ENCODE data around the gene MYRF. TPM values are rescaled to one million over a fixed set of nuclear protein-coding genes. Genes with fewer than 3 reads are reported as not detected.

The MYRF gene
- total RNA-seq, 2 experiments from 2014 or later: 0.68 to 0.70 TPM

GRCh38 chr11:61830237-61831105, 78.0 kb downstream of the MYRF start:
- peaks cover 25% of the 10 kb centered on the region for H3K4me1 Mint-ChIP-seq
- peaks cover 41% of the 10 kb centered on the region for H3K27me3 Mint-ChIP-seq
- peak overlapping the region; percentile 58 for H3K4me3 Mint-ChIP-seq
- no peaks in the 10 kb centered on the region for H3K9me3 Mint-ChIP-seq
- H3K36me3 Mint-ChIP-seq: peaks cover 27% of the 10 kb centered on the region
- H3K27ac Mint-ChIP-seq: no peak overlapping the region
- no peak for DNase-seq

DNA sequence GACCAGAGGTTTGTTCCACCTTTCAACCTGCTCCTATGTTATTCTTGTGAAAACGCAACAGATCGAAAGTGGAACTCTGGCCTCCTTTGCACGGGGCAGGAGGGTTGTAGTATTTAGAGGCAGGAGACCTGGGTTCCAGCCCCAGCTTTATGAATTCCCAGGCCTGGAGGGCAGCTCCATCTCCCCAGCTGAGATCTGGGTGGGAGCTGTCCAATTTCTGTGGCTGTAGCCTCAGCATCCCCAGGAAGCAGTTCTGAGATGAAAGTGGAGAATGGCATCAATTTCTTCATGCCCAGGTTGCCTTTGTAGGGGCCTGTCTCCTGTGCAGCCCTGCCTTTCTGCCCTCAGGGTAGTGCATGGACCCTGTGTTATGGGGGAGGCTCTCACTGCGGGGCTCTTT, 79.8 kb downstream of the MYRF start:
- H3K27me3 Mint-ChIP-seq: peaks cover 26% of the 10 kb centered on the region
- no peak overlapping the region for H3K4me3 Mint-ChIP-seq
- DNase-seq: no peak
- peaks cover 24% of the 10 kb centered on the region for H3K4me1 Mint-ChIP-seq
- no peaks in the 10 kb centered on the region for H3K9me3 Mint-ChIP-seq
- H3K27ac Mint-ChIP-seq: no peak overlapping the region
- H3K36me3 Mint-ChIP-seq: peaks cover 28% of the 10 kb centered on the region

DNA sequence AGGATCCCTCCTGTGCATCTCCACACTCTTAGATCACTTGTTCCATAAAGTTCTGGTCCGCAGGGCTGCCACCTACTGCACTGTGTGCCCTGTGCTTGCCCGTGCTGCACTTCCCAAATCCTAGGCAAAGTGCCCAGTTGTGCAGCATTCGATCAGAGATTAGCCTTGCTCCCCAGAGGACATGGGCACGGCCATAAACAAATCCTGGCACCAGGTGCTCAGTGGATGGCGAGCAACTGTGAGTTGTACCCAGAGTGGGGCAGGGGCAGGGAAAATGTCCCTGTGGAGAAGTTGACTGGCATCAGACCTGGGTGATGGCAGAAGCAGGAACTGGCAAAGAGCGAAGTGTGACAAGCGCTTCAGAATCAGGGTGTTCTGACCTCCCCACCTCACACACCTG, 80.3 kb downstream of the MYRF start:
- peaks cover 23% of the 10 kb centered on the region for H3K4me1 Mint-ChIP-seq
- H3K27ac Mint-ChIP-seq: no peak overlapping the region
- H3K27me3 Mint-ChIP-seq: peaks cover 24% of the 10 kb centered on the region
- peaks cover 27% of the 10 kb centered on the region for H3K36me3 Mint-ChIP-seq
- H3K9me3 Mint-ChIP-seq: no peaks in the 10 kb centered on the region
- no peak for DNase-seq
- H3K4me3 Mint-ChIP-seq: no peak overlapping the region

- Mint-ChIP-seq H3K36me3 (peaks cover 27% of the 10 kb centered on the region), H3K9me3 (no peaks in the 10 kb centered on the region), H3K27me3 (peaks cover 24% of the 10 kb centered on the region), H3K27ac (peak overlapping the region; percentile 87), H3K4me1 (peaks cover 23% of the 10 kb centered on the region), H3K4me3 (no peak overlapping the region)
- no peak for DNase-seq
Measured at GRCh38 chr11:61833471-61833870, 81.0 kb downstream of the MYRF start.

- Mint-ChIP-seq H3K27ac (peak overlapping the region; percentile 87), H3K9me3 (no peaks in the 10 kb centered on the region), H3K27me3 (peaks cover 24% of the 10 kb centered on the region), H3K4me3 (no peak overlapping the region), H3K4me1 (peaks cover 23% of the 10 kb centered on the region), H3K36me3 (peaks cover 26% of the 10 kb centered on the region)
- DNase-seq: no peak
Measured at GRCh38 chr11:61833926-61834277, 81.5 kb downstream of the MYRF start.

DNA sequence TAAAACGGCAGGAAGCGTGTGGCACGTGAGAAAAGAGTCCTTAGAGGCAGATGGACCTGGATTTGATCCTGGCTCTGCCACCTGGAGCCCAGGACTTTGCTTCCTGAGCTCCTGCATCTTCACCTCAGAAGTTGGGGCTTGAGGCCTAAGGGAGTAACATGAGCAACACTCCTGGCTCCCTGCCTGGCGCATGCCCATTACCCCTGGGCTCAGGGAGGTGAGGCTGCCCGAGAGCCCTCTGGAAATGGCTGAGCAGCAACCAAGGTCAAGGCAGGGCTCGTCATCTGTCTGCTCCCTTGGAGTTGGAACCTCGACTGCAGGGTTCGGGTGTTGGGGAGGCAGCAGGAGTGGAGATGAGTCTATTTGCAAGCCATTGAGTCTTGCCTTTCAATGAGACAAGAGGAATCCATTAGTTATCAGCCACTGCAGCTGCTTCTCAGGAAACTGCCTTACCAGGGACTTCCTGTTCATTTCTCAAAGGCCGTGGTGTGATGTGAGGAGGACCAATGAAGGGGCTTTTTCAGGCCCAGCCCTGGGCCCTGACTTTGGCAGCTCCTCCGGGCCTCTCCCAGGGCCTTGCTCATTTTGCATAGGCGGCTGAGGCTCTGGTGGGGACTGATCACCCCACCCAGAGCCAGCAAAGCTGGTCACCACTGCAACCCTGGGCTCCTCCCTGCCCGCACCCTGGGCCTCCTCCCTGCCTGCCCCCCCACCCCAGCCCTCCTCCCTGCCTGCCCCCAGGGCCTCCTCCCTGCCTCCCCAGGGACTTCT, 82.0 kb downstream of the MYRF start:
- Mint-ChIP-seq H3K36me3 (peaks cover 23% of the 10 kb centered on the region), H3K27ac (peak overlapping the region; percentile 87), H3K4me1 (peaks cover 20% of the 10 kb centered on the region), H3K9me3 (no peaks in the 10 kb centered on the region), H3K27me3 (peaks cover 19% of the 10 kb centered on the region), H3K4me3 (peak overlapping the region; percentile 7)
- peak; percentile 74 for DNase-seq

GRCh38 chr11:61836193-61836592, 83.8 kb downstream of the MYRF start:
- peaks cover 15% of the 10 kb centered on the region for H3K4me1 Mint-ChIP-seq
- H3K9me3 Mint-ChIP-seq: no peaks in the 10 kb centered on the region
- no peak overlapping the region for H3K27ac Mint-ChIP-seq
- no peak for DNase-seq
- H3K27me3 Mint-ChIP-seq: peaks cover 5% of the 10 kb centered on the region
- H3K36me3 Mint-ChIP-seq: peaks cover 26% of the 10 kb centered on the region
- no peak overlapping the region for H3K4me3 Mint-ChIP-seq

DNA sequence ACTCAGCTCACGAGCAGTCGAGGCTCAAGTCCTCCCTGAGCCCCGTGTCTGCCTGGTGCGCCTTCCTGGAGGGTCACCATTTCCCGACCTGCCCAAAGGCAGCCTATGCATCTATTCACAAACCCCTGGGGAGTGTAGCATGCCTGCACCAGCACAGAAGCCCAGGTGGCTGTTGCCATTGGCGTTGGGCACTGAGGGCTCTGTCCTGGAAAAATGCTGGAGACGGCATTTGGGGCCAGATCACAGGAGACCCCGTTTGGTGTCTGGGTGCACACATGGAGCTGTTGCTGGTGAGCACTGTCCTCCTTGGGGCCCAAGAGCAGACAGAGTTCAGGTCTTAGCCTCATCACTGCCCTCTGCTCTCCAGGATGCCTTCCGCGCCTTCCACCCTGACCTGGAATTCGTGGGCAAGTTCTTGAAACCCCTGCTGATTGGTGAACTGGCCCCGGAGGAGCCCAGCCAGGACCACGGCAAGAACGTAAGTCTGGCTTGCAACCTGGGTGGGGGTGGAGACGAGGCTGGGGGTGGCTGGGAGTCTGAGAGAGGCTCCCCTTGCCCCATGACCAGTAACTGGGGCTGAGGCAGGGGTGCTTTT, 85.1 kb downstream of the MYRF start:
- Mint-ChIP-seq H3K4me1 (peaks cover 15% of the 10 kb centered on the region), H3K4me3 (no peak overlapping the region), H3K27ac (no peak overlapping the region), H3K27me3 (no peaks in the 10 kb centered on the region), H3K36me3 (peaks cover 34% of the 10 kb centered on the region), H3K9me3 (no peaks in the 10 kb centered on the region)
- no peak for DNase-seq

Other genes starting within 250 kb of the MYRF start
- not detected for gene LRRC10B, start 243.9 kb upstream of the MYRF start, total RNA-seq
- not detected for gene SYT7, start 171.6 kb upstream of the MYRF start, total RNA-seq
- gene DAGLA, start 72.2 kb upstream of the MYRF start, total RNA-seq: under 1 TPM; 0.12 to 0.22 TPM
- gene TMEM258, start 40.0 kb downstream of the MYRF start, total RNA-seq: 100 to 1,000 TPM; 143 TPM
- 100 to 1,000 TPM; 135 to 140 TPM for gene FEN1, start 40.3 kb downstream of the MYRF start, total RNA-seq
- 10 to 100 TPM; 18.1 to 18.2 TPM for gene FADS1, start 64.4 kb downstream of the MYRF start, total RNA-seq
- 10 to 100 TPM; 65.4 to 65.6 TPM for gene FADS2, start 75.7 kb downstream of the MYRF start, total RNA-seq
- gene FADS3, start 138.9 kb downstream of the MYRF start, total RNA-seq: 1 to 10 TPM; 5.7 to 6.4 TPM
- not detected for gene RAB3IL1, start 164.9 kb downstream of the MYRF start, total RNA-seq
- gene BEST1, start 197.7 kb downstream of the MYRF start, total RNA-seq: 1 to 10 TPM in 1 of 2 experiments, under 1 TPM in 1; 0.58 to 1.0 TPM
- 100 to 1,000 TPM; 821 to 824 TPM for gene FTH1, start 215.0 kb downstream of the MYRF start, total RNA-seq